Fibroblast of lung (primary cell): Measurements from ENCODE around the gene MSI2.

Source experiments
- EZH2 ChIP-seq: IDR thresholded peaks from 2 replicates; pipeline ENCODE4 v1.5.1; 2012; ENCODE audit warnings: low read length, control low read depth, mild to moderate bottlenecking; ENCODE audit errors: missing control alignments
- TF ChIP-seq, protein P1 (sequence below), 2 donors: IDR thresholded peaks in 1 of 2; conservative IDR thresholded peaks in 1 of 2; 1 replicate in 1 of 2; 2 replicates in 1 of 2; pipeline ENCODE4 v1.5.1; 2011 to 2012; ENCODE audit warnings: low read length in 2 of 2, control low read depth in 1 of 2, inconsistent platforms in 1 of 2, low read depth in 1 of 2, mild to moderate bottlenecking in 1 of 2

DNA sequence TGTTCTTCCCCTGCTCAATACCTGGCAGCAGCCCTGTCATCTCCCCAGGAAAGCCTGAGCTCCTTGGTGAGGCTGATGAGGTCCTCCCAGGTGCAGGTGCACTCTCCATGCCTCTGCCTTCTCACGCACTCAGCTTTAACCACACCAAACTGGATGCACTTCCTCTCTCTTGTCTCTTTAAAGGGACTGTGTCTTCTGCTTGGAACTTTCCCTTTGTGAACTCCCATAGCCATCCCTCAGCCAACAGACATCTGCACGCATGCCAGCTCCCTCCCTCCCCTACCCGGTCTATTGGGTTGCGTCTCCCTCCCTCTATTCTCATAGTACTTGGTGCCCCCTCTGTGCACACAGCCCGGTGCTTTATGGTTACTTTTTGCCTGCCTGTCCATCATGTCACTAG lies 231.2 kb downstream of the MSI2 start:
- TF ChIP-seq, protein P1, sequence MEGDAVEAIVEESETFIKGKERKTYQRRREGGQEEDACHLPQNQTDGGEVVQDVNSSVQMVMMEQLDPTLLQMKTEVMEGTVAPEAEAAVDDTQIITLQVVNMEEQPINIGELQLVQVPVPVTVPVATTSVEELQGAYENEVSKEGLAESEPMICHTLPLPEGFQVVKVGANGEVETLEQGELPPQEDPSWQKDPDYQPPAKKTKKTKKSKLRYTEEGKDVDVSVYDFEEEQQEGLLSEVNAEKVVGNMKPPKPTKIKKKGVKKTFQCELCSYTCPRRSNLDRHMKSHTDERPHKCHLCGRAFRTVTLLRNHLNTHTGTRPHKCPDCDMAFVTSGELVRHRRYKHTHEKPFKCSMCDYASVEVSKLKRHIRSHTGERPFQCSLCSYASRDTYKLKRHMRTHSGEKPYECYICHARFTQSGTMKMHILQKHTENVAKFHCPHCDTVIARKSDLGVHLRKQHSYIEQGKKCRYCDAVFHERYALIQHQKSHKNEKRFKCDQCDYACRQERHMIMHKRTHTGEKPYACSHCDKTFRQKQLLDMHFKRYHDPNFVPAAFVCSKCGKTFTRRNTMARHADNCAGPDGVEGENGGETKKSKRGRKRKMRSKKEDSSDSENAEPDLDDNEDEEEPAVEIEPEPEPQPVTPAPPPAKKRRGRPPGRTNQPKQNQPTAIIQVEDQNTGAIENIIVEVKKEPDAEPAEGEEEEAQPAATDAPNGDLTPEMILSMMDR (conservative IDR thresholded peaks at IDR 0.05 in 1 of 2, IDR thresholded peaks at IDR 0.05 in 1 of 2; ENCODE audit: low read depth in 1 of 2, low read length in 2 of 2), result no peak
- TF ChIP-seq EZH2, result no peak
